NCI-H2107 treated with DMSO at 0.1 percent for 48 hours (cell line): ENCODE data around the gene EXOC3L1.

Experiments used
- DNase-seq: peaks from one replicate; lab custom pipeline; 2025; ENCODE audit not compliant: unreplicated experiment; lab: John Stamatoyannopoulos, UW

Gene EXOC3L1

GRCh38 chr16:67199011-67199807 lies 9.3 kb upstream of the EXOC3L1 start, which contains the start of gene ELMO3:
ELMO3 (plus strand) TSS chr16:67199131; CDS start chr16:67199327, 196 bp downstream.
- no peak for DNase-seq

GRCh38 chr16:67198238-67198734 lies 8.3 kb upstream of the EXOC3L1 start:
- DNase-seq: no peak

GRCh38 chr16:67197704-67198103 lies 7.8 kb upstream of the EXOC3L1 start:
- DNase-seq: no peak

GRCh38 chr16:67196881-67197280 lies 6.9 kb upstream of the EXOC3L1 start:
- DNase-seq: no peak

- DNase-seq: no peak
Measured at GRCh38 chr16:67195676-67196075, 5.7 kb upstream of the EXOC3L1 start.

GRCh38 chr16:67194260-67194659 lies 4.3 kb upstream of the EXOC3L1 start:
- DNase-seq: no peak

- DNase-seq: no peak
Measured at GRCh38 chr16:67193536-67193935, 3.6 kb upstream of the EXOC3L1 start.

GRCh38 chr16:67192781-67193361 lies 2.9 kb upstream of the EXOC3L1 start:
- DNase-seq: no peak

- DNase-seq: peak; percentile 62
Measured at GRCh38 chr16:67191995-67192681, 2.2 kb upstream of the EXOC3L1 start, which contains the start of gene E2F4. E2F4 (plus strand) TSS chr16:67192155; CDS start chr16:67192228, 73 bp downstream.

GRCh38 chr16:67191411-67191994 lies 1.6 kb upstream of the EXOC3L1 start:
- DNase-seq: no peak

- DNase-seq: no peak
Measured at GRCh38 chr16:67190448-67191399, 788 bp upstream of the EXOC3L1 start.

- DNase-seq: no peak
Measured at GRCh38 chr16:67188798-67189197, 1.1 kb downstream of the EXOC3L1 start.

- no peak for DNase-seq
Measured at GRCh38 chr16:67188323-67188722, 1.6 kb downstream of the EXOC3L1 start.

- DNase-seq: no peak
Measured at GRCh38 chr16:67187175-67187890, 2.6 kb downstream of the EXOC3L1 start.

GRCh38 chr16:67186550-67186950 lies 3.4 kb downstream of the EXOC3L1 start:
- no peak for DNase-seq

- DNase-seq: no peak
Measured at GRCh38 chr16:67185651-67186134, 4.2 kb downstream of the EXOC3L1 start.

GRCh38 chr16:67184995-67185650 lies 4.8 kb downstream of the EXOC3L1 start:
- DNase-seq: peak; percentile 36

- DNase-seq: peak; percentile 61
Measured at GRCh38 chr16:67184453-67184994, 5.4 kb downstream of the EXOC3L1 start.
